ENCODE results near the gene JAKMIP1.

- TF ChIP-seq CTCF (IDR thresholded peaks at IDR 0.05) (no peak), POLR2A (IDR thresholded peaks at IDR 0.05) (no peak)
Observed at GRCh38 chr4:6196324-6196723, 4.0 kb downstream of the JAKMIP1 start.
